Testis (tissue), 2 donors: ENCODE measurements around the gene HEATR5A.

Experiments used
- POLR2A ChIP-seq: fragments of 450-650 bp; IDR thresholded peaks from one replicate; pipeline ENCODE4 v1.6.1; 2017; ENCODE audit warnings: antibody characterized with exemption, mild to moderate bottlenecking, moderate library complexity
- TF ChIP-seq, protein P1 (sequence below), 3 experiments: fragments of 450-650 bp in 2 of 3; fragments of 200-600 bp in 1 of 3; sonication (generic) in 1 of 3; IDR thresholded peaks; one replicate each; pipeline ENCODE4 v1.5.1; 2016 to 2019; ENCODE audit warnings: antibody characterized with exemption in 3 of 3, mild to moderate bottlenecking in 2 of 3, moderate library complexity in 1 of 3

DNA sequence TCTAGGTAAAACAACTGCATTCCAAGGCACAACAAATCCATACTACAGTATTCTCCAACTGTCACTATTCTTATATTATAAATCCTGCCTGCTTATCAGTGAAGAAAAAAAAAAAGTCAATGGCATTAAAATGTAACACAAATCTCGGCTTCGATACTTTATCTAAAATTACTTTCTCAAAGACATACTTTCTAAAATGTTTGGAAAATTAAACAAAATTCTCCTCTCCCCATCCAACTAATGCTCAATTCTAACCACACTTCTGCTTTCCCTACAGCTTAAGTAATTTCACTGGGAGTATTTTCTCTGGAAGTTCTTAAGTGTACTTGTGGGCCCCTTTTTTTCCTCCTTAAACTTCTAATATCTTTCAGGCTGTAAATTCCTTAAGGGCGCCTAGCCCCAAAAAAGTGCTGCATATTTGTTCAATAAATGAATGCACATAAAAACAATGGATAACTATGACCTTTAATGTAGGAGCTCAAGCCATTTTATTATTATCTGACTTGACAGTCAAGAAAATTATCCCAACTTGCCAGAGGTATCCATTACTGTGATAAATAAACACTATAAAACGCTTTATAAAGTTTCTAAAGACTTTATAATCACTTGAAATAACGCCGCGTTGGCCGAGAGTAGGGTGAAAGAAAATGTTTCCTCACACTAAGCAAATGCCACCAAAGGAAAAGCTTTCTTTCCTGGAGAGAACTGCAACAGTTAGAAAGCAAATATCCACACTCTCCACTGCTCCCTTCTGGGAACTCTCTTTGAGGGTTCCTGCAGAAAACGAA, 977 bp downstream of the HEATR5A start:
- TF ChIP-seq, protein P1, sequence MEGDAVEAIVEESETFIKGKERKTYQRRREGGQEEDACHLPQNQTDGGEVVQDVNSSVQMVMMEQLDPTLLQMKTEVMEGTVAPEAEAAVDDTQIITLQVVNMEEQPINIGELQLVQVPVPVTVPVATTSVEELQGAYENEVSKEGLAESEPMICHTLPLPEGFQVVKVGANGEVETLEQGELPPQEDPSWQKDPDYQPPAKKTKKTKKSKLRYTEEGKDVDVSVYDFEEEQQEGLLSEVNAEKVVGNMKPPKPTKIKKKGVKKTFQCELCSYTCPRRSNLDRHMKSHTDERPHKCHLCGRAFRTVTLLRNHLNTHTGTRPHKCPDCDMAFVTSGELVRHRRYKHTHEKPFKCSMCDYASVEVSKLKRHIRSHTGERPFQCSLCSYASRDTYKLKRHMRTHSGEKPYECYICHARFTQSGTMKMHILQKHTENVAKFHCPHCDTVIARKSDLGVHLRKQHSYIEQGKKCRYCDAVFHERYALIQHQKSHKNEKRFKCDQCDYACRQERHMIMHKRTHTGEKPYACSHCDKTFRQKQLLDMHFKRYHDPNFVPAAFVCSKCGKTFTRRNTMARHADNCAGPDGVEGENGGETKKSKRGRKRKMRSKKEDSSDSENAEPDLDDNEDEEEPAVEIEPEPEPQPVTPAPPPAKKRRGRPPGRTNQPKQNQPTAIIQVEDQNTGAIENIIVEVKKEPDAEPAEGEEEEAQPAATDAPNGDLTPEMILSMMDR (IDR thresholded peaks at IDR 0.05), result no peak
- TF ChIP-seq POLR2A, result no peak
